Measurements from ENCODE around the gene DCLK1.

DNA sequence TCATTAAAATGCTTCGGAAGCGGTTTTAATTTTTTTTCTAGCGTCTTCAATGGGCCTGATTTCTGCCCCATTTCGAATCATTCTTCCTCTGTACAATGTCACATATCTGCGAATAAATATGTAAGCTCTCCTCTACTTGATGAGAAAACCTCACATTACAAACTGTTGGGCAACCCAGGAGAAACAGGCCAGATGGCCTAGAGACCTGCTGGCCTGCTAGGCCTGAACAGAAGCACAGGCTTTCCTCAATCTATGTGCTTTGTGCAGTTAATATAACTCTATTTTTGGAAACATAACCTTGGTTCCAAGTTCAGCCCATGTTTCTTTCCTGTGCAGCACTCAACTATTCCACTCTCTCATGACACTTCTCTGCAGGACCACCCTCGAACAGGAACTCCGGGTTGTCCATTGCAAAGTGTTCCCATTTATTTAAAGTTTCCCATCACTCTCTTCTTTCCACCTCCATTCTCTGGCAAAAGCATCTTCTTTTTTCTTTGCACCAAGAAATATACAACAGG lies 42.0 kb downstream of the DCLK1 start:
- TF ChIP-seq, protein P1, sequence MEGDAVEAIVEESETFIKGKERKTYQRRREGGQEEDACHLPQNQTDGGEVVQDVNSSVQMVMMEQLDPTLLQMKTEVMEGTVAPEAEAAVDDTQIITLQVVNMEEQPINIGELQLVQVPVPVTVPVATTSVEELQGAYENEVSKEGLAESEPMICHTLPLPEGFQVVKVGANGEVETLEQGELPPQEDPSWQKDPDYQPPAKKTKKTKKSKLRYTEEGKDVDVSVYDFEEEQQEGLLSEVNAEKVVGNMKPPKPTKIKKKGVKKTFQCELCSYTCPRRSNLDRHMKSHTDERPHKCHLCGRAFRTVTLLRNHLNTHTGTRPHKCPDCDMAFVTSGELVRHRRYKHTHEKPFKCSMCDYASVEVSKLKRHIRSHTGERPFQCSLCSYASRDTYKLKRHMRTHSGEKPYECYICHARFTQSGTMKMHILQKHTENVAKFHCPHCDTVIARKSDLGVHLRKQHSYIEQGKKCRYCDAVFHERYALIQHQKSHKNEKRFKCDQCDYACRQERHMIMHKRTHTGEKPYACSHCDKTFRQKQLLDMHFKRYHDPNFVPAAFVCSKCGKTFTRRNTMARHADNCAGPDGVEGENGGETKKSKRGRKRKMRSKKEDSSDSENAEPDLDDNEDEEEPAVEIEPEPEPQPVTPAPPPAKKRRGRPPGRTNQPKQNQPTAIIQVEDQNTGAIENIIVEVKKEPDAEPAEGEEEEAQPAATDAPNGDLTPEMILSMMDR (IDR thresholded peaks at IDR 0.05) = no peak
- TF ChIP-seq EZH2phosphoT487 (IDR thresholded peaks at IDR 0.05) = no peak
